ENCODE measurements around the gene CLEC19A.

DNA sequence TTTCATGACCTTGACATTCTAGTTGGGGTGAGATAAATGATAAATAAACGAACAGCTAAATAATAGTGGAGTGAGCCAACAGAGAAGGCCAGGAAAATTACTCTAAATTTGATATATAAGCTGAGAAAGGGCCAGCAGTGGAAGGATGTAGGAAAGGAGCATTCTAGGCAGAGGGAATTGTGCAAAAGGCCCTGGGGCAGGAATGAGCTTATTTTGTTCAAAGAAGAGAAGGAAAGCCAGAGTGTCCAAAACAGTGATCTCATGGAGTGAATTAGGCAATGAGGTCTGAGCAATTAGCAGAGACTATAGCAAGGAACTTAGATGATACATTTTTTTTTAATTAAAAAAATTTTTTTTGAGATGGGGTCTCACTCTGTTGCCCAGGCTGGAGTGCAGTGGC, 43.3 kb upstream of the CLEC19A start:
- TF ChIP-seq, protein P1, sequence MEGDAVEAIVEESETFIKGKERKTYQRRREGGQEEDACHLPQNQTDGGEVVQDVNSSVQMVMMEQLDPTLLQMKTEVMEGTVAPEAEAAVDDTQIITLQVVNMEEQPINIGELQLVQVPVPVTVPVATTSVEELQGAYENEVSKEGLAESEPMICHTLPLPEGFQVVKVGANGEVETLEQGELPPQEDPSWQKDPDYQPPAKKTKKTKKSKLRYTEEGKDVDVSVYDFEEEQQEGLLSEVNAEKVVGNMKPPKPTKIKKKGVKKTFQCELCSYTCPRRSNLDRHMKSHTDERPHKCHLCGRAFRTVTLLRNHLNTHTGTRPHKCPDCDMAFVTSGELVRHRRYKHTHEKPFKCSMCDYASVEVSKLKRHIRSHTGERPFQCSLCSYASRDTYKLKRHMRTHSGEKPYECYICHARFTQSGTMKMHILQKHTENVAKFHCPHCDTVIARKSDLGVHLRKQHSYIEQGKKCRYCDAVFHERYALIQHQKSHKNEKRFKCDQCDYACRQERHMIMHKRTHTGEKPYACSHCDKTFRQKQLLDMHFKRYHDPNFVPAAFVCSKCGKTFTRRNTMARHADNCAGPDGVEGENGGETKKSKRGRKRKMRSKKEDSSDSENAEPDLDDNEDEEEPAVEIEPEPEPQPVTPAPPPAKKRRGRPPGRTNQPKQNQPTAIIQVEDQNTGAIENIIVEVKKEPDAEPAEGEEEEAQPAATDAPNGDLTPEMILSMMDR (IDR thresholded peaks at IDR 0.05; ENCODE audit: extremely low read depth in 1 of 2, insufficient read depth in 1 of 2, low read depth in 1 of 2, low read length in 2 of 2) = no peak
- TF ChIP-seq GATA2 (IDR thresholded peaks at IDR 0.05; ENCODE audit: insufficient read depth, insufficient read length, low read depth, low read length) = no peak
- TF ChIP-seq, protein P2, sequence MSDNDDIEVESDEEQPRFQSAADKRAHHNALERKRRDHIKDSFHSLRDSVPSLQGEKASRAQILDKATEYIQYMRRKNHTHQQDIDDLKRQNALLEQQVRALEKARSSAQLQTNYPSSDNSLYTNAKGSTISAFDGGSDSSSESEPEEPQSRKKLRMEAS (IDR thresholded peaks at IDR 0.05; ENCODE audit: insufficient read depth, insufficient read length) = no peak
- TF ChIP-seq POLR2A (IDR thresholded peaks at IDR 0.05; ENCODE audit: low read depth, low read length) = no peak
- no peak for TF ChIP-seq POLR2AphosphoS5 (IDR thresholded peaks at IDR 0.05; ENCODE audit: insufficient read depth, low read depth, low read length)
- no peak for TF ChIP-seq JUN (IDR thresholded peaks at IDR 0.05; ENCODE audit: borderline replicate concordance, insufficient read depth, insufficient read length, low read depth)
- TF ChIP-seq MYC (IDR thresholded peaks at IDR 0.05; ENCODE audit: low read depth, low read length) = no peak
- no peak for TF ChIP-seq EZH2 (IDR thresholded peaks at IDR 0.05; ENCODE audit: borderline replicate concordance, low read depth, low read length, severe bottlenecking)
- TF ChIP-seq FOS (IDR thresholded peaks at IDR 0.05; ENCODE audit: borderline replicate concordance, insufficient read depth, low read length) = no peak

All from endothelial cell of umbilical vein (primary cell).